HCT116 (cell line): ENCODE results near the gene RDH8. TPM values are rescaled to one million over a fixed set of nuclear protein-coding genes. Genes with fewer than 3 reads are reported as not detected.

Source experiments
- ATAC-seq: fragments of 200-7000 bp; cut with Tn5 transposase; 2 replicates; pipeline ENCODE4 v1.9.1; 2020; ENCODE audit warnings: mild to moderate bottlenecking, moderate library complexity
- BruUV-seq: library from RNA; stranded (reverse); fragments of 400-500 nt; replicated peaks from 2 replicates; lab custom pipeline; 2021; lab: Mats Ljungman, UMichigan
- CTCF ChIA-PET: fragments of 300-600 bp; sonication (Branson Sonifier 250); formaldehyde crosslinking; loops from one replicate; lab custom pipeline; 2021; ENCODE audit warnings: antibody characterized with exemption; lab: Charles Lee
- POLR2A ChIA-PET: fragments of 300-600, 350-600 bp; sonication (Branson Sonifier 250); formaldehyde crosslinking; loops from one replicate; lab custom pipeline; 2021; ENCODE audit warnings: antibody characterized with exemption; lab: Charles Lee
- RAD21 ChIA-PET, 2 experiments: fragments of 300-600 bp; sonication (Branson Sonifier 250); formaldehyde crosslinking; loops; one replicate each; lab custom pipeline; 2023; ENCODE audit warnings: low total read pairs in 2 of 2; ENCODE audit not compliant: uncharacterized antibody in 2 of 2, unreplicated experiment in 2 of 2, low non-redundant PET in 1 of 2; lab: Charles Lee
- DNase-seq: peaks from one replicate; pipeline ENCODE4 v3.0.0-alpha.2; 2010; ENCODE audit warnings: low read depth, low spot score
- H2AFZ ChIP-seq: fragments of 200-600 bp; shearing (Covaris generic), sonication (generic); 2 replicates; pipeline ENCODE4 v1.6.1; 2017; ENCODE audit warnings: low read depth, mixed run types, mixed read lengths, antibody characterized with exemption, low read length; ENCODE audit not compliant: poor library complexity, severe bottlenecking
- H3K27ac ChIP-seq: 2 replicates; pipeline ENCODE4 v1.5.1; 2012; ENCODE audit warnings: low read depth, low read length
- H3K27me3 ChIP-seq: fragments of 200-600 bp; sonication (generic); 2 replicates; pipeline ENCODE4 v1.6.1; 2016; ENCODE audit warnings: mixed run types, low read length, mixed read lengths; ENCODE audit not compliant: insufficient read depth
- H3K36me3 ChIP-seq, 2 experiments: fragments of 200-500 bp in 1 of 2; fragments of 200-600 bp in 1 of 2; sonication (Bioruptor generic) in 1 of 2; sonication (generic) in 1 of 2; 2 replicates each; pipeline versions ENCODE4 v1.5.1 to v1.6.1; 2014 to 2016; ENCODE audit warnings: low read length in 2 of 2, inconsistent platforms in 1 of 2, mixed read lengths in 1 of 2, mixed run types in 1 of 2; ENCODE audit not compliant: insufficient read depth in 2 of 2, control insufficient read depth in 1 of 2
- H3K4me1 ChIP-seq, 2 experiments: fragments of 200-600 bp in 1 of 2; sonication (generic) in 1 of 2; 2 replicates each; pipeline versions ENCODE4 v1.5.1 to v1.6.1; 2012 to 2017; ENCODE audit warnings: low read length in 2 of 2, inconsistent platforms in 1 of 2, mild to moderate bottlenecking in 1 of 2, mixed read lengths in 1 of 2, mixed run types in 1 of 2, moderate library complexity in 1 of 2; ENCODE audit not compliant: insufficient read depth in 2 of 2, control insufficient read depth in 1 of 2
- H3K4me2 ChIP-seq: fragments of 200-600 bp; sonication (generic); 2 replicates; pipeline ENCODE4 v1.6.1; 2017; ENCODE audit warnings: mixed run types, low read length, mixed read lengths
- H3K4me3 ChIP-seq, 2 experiments: fragments of 200-600 bp in 1 of 2; sonication (generic) in 1 of 2; replicated peaks in 1 of 2; 2 replicates each; pipeline ENCODE4 v1.5.1; 2011 to 2016; ENCODE audit warnings: low read length in 2 of 2, control low read depth in 1 of 2, low read depth in 1 of 2, mild to moderate bottlenecking in 1 of 2, mixed read lengths in 1 of 2, mixed run types in 1 of 2
- H3K79me2 ChIP-seq: fragments of 200-600 bp; sonication (generic); 2 replicates; pipeline ENCODE4 v1.6.1; 2017; ENCODE audit warnings: mild to moderate bottlenecking, mixed run types, low read length, moderate library complexity, mixed read lengths; ENCODE audit not compliant: insufficient read depth
- H3K9ac ChIP-seq: fragments of 200-600 bp; sonication (generic); 2 replicates; pipeline ENCODE4 v1.6.1; 2016; ENCODE audit warnings: low read length, mixed read lengths
- H3K9me2 ChIP-seq: fragments of 200-600 bp; sonication (generic), shearing (Covaris generic); 2 replicates; pipeline ENCODE4 v1.6.1; 2017; ENCODE audit warnings: mixed run types, mild to moderate bottlenecking, moderate library complexity; ENCODE audit not compliant: insufficient read depth
- H3K9me3 ChIP-seq, 2 experiments: fragments of 200-500 bp in 1 of 2; fragments of 200-600 bp in 1 of 2; sonication (Bioruptor generic) in 1 of 2; sonication (generic) in 1 of 2; 2 replicates each; pipeline ENCODE4 v1.6.1; 2014 to 2017; ENCODE audit warnings: low read length in 2 of 2, mixed read lengths in 2 of 2, inconsistent platforms in 1 of 2, low read depth in 1 of 2, mild to moderate bottlenecking in 1 of 2, mixed run types in 1 of 2, moderate library complexity in 1 of 2; ENCODE audit not compliant: control insufficient read depth in 1 of 2, insufficient read depth in 1 of 2
- H4K20me1 ChIP-seq: fragments of 200-600 bp; sonication (generic), shearing (Covaris generic); 2 replicates; pipeline ENCODE4 v1.6.1; 2017; ENCODE audit warnings: mixed run types, mild to moderate bottlenecking, moderate library complexity; ENCODE audit not compliant: insufficient read depth
- CBX3 ChIP-seq: IDR thresholded peaks from 2 replicates; pipeline ENCODE4 v1.6.1; 2012; ENCODE audit warnings: low read depth
- EGR1 ChIP-seq: IDR thresholded peaks from 2 replicates; pipeline ENCODE4 v1.6.1; 2012; ENCODE audit warnings: low read depth
- ELF1 ChIP-seq: IDR thresholded peaks from 2 replicates; pipeline ENCODE4 v1.6.1; 2012; ENCODE audit warnings: low read depth, borderline replicate concordance
- FOSL1 ChIP-seq: IDR thresholded peaks from 2 replicates; pipeline ENCODE4 v1.6.1; 2012; ENCODE audit warnings: low read depth
- JUND ChIP-seq: IDR thresholded peaks from 2 replicates; pipeline ENCODE4 v1.6.1; 2012
- POLR2A ChIP-seq: IDR thresholded peaks from 2 replicates; pipeline ENCODE4 v1.7.0; 2011; ENCODE audit warnings: borderline replicate concordance; ENCODE audit not compliant: insufficient read depth, insufficient read length; ENCODE audit errors: extremely low read depth
- SP1 ChIP-seq: IDR thresholded peaks from 2 replicates; pipeline ENCODE4 v1.6.1; 2012; ENCODE audit warnings: low read depth
- SRF ChIP-seq: IDR thresholded peaks from 2 replicates; pipeline ENCODE4 v1.6.1; 2012; ENCODE audit warnings: low read depth
- YY1 ChIP-seq: IDR thresholded peaks from 2 replicates; pipeline ENCODE4 v1.6.1; 2011; ENCODE audit warnings: low read length, low read depth, moderate library complexity, mild to moderate bottlenecking; ENCODE audit not compliant: insufficient replicate concordance; ENCODE audit errors: extremely low read depth
- ZNF274 ChIP-seq: fragments of 200-500 bp; sonication (Bioruptor generic); IDR thresholded peaks from 2 replicates; pipeline ENCODE4 v1.6.1; 2014; ENCODE audit warnings: mild to moderate bottlenecking, low read depth, low read length, inconsistent platforms
- intact Hi-C: fragments of 100-400 bp; cut with micrococcal nuclease; formaldehyde crosslinking; loops from 2 replicates; pipeline ENCODE4 v1.10.0; 2022
- total RNA-seq: library from RNA; stranded (reverse); gene quantifications from one replicate; pipeline ENCODE4 v1.2.1, GENCODE V29; 2021; ENCODE audit not compliant: unreplicated experiment

Gene RDH8
- total RNA-seq, 1 experiment from 2014 or later = not detected

DNA sequence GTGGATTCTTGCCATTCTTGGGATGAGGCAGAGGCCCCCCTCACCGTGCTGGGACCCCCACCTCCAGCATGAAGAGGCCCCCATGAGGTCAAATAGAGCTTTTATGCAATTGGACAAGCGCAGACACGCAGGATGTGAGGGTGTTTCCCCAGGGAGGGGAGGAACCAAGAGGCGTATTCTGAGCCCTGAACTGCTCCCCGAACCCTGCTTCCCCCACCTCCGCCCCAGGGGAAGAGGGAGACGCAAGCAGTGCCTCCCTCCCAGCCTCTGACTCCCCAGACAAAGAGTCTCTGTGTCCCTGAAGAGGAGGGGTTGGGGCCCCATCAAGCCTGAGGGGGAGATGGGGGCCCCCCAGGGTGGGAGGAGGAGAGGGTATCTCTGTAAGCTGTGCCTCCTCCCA, 1.3 kb upstream of the RDH8 start (continued):
- TF ChIP-seq ZNF274 (no peak), CBX3 (no peak), YY1 (no peak), SP1 (no peak), ELF1 (no peak), POLR2A (no peak), JUND (no peak), EGR1 (no peak), SRF (no peak)

DNA sequence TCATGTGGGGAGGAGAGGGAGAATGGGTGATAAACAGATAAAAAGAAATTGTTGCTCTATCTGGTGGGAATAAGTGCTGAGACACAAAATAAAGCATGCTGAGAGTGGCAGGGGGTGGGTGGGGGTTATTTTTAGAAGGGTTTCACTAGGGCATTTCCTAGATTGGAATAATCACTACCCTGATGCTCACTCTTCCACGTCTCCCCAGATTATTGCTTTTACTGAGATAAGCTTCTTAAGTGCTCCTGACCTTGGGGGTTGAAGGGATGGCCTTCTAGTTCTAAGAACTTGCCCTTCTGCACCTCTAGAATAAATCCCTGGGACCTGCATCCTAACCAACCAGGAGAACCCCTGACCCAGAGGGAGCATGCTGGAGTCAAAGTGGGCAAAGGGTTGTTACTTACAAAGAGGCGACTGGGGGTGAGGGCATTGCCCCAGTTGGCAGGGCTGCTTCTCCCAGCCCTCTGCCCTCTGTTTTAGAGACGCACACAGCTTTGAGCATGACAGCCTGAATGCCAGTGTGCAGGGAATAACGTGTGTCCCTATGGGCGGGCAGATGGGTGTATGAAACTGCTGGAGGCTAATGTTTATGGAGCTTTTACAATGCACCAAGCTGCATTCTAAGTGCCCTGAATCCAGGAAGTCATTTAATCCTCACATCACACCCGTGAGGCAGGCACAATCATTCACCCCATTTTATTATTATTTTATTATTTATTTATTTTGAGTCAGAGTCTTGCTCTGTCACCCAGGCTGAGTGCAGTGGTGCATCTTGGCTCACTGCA, 743 bp downstream of the RDH8 start:
- H3K27ac ChIP-seq = no peak overlapping the region
- DNase-seq (no peak), ATAC-seq (no peak)
- H3K4me3 ChIP-seq = no peak overlapping the region
- ChIA-PET POLR2A (no interaction called here), RAD21 (no interaction called here), CTCF (interaction anchor here (1.8 kb wide), 1 partner anchor 13 kb away, joined by 6 read pairs; no protein-coding TSS in a partner anchor)
- no peaks in the 10 kb centered on the region for H4K20me1 ChIP-seq
- intact Hi-C loops = no loop called here
- H3K4me2 ChIP-seq = no peak overlapping the region
- no peaks in the 10 kb centered on the region for H3K36me3 ChIP-seq
- H3K9me3 ChIP-seq = no peaks in the 10 kb centered on the region
- no TSS peak for BruUV-seq
- no peaks in the 10 kb centered on the region for H3K79me2 ChIP-seq
- peaks cover 2 to 29% of the 10 kb centered on the region in 2 experiments; a peak in 3 of 4 replicates for H3K4me1 ChIP-seq
- TF ChIP-seq FOSL1 = no peak
- no peak for TF ChIP-seq JUND
- no peak overlapping the region for H3K9ac ChIP-seq
- H3K27me3 ChIP-seq = peaks cover 41% of the 10 kb centered on the region
- H3K9me2 ChIP-seq = no peaks in the 10 kb centered on the region
- no peak overlapping the region for H2AFZ ChIP-seq
